ENCODE results near the gene CDC5L.

GRCh38 chr6:44415449-44415848 lies 27.9 kb downstream of the CDC5L start:
- TF ChIP-seq CTCF (IDR thresholded peaks at IDR 0.05) (no peak), POLR2A (IDR thresholded peaks at IDR 0.05) (no peak)

All from heart left ventricle (tissue), 13 donors.